Suppressor macrophage treated with lipopolysaccharide for 4 hours (primary cell): ENCODE measurements around the gene HTR6.

ENCODE experiments used
- DNase-seq: peaks from one replicate; pipeline ENCODE4 v3.0.0-alpha.2; 2020

The HTR6 gene

DNA sequence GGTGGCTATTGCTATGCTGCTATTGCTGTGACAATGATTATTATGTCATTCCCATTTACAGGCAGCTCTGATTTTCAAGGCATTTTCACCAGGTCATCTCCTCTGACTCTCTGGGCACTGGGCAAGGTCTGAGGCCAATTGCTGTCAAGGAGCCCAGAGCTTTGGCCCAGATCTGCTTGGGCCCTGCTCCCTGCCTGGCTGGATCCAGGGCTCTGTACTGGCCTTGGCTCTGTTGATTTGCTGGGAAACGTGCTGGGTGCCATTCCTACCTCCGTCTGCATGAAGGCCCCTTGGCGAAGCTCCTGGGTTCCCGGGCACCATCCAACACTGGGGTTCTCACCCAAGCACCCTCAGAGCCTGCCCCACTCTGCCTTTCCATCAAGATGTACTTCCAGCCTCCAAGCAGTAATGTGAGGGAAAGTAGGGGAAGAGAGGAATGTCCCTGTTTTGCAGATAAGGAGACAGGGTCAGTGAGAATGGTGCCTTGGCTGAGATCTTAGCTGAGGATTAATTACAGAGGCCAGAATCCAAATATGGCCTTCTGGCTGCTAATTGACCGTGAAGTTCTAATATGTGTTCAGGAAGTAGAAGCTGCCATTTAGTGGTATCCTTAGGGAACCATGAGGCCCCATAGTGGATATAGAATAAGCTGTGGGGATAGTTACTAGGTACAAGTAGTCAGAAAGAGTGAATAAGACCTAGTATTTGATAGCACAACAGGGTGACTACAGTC, 63.9 kb downstream of the HTR6 start:
- DNase-seq: no peak

DNA sequence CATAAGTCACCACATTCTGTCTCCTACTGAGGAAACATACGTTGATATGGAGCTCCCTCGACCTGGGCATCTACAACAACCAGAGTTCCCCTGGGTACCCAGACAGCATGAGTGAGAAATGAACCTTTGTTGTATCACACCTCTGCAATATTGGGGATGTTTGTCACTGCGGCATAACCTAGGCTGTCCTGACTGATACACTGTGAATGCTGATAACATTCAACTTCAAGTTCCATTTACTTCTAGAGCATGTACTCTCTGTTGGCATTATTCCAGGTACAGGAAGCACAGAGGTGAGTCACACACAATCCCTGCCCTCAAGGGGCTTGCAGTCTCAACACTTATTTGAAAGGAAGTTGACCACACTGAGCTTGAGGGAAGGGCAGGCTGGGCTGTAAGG, 65.6 kb downstream of the HTR6 start:
- no peak for DNase-seq
